ENCODE data around the gene RS1.

DNA sequence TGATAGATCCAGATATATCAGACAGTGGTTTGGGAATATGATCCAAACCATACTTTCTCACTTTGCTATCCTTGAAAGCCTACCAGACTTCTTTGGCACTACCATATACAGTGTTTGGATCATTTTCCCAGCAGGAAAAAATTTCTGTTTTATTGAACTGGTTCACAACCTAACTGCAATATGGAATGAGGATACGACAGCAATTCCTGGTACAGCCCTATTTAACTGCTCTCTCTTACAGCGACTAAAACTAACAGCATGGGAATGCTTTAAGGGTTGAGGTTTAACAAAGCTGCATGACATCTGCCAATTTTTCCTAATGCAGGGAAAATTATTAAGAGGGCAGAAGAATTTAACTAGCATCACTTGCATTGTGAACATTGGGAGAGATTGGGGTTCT, 47.3 kb downstream of the RS1 start:
- TF ChIP-seq, protein P1, sequence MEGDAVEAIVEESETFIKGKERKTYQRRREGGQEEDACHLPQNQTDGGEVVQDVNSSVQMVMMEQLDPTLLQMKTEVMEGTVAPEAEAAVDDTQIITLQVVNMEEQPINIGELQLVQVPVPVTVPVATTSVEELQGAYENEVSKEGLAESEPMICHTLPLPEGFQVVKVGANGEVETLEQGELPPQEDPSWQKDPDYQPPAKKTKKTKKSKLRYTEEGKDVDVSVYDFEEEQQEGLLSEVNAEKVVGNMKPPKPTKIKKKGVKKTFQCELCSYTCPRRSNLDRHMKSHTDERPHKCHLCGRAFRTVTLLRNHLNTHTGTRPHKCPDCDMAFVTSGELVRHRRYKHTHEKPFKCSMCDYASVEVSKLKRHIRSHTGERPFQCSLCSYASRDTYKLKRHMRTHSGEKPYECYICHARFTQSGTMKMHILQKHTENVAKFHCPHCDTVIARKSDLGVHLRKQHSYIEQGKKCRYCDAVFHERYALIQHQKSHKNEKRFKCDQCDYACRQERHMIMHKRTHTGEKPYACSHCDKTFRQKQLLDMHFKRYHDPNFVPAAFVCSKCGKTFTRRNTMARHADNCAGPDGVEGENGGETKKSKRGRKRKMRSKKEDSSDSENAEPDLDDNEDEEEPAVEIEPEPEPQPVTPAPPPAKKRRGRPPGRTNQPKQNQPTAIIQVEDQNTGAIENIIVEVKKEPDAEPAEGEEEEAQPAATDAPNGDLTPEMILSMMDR (conservative IDR thresholded peaks at IDR 0.05) = no peak
- TF ChIP-seq ZFX (IDR thresholded peaks at IDR 0.05) = no peak

All from C4-2B (cell line).